ENCODE measurements around the gene QPCT. TPM values are rescaled to one million over a fixed set of nuclear protein-coding genes. Genes with fewer than 3 reads are reported as not detected.

Gene QPCT
- total and polyA plus RNA-seq, 2 of the 4 experiments (the other 2 are of a cell fraction): 1.9 to 2.2 TPM

GRCh38 chr2:37394263-37394662 lies 49.8 kb downstream of the QPCT start:
- no peak for ATAC-seq (ENCODE audit: low read depth)

More at GRCh38 chr2:37394263-37394662, 49.8 kb downstream of the QPCT start:
- Histone ChIP-seq H3K27me3 (ENCODE audit: control insufficient read depth, insufficient read depth, low read length) (no peaks in the 10 kb centered on the region), H2AK5ac (ENCODE audit: low read depth, low read length) (no peak overlapping the region), H3K9me1 (ENCODE audit: insufficient read depth, low read length) (peaks cover 14% of the 10 kb centered on the region), H2AK9ac (replicated peaks; ENCODE audit: low read depth, low read length, poor library complexity) (no peak overlapping the region), H4K5ac (ENCODE audit: low read depth, low read length) (no peak overlapping the region), H3K14ac (replicated peaks; ENCODE audit: low read depth, low read length) (no peak overlapping the region), H2BK5ac (ENCODE audit: low read depth, low read length, poor library complexity, severe bottlenecking) (no peak overlapping the region), H4K20me1 (ENCODE audit: insufficient read depth, low read length) (no peaks in the 10 kb centered on the region), H3K4me1 (ENCODE audit: control insufficient read depth, insufficient read depth, low read length) (peaks cover 15% of the 10 kb centered on the region), H2AFZ (replicated peaks; ENCODE audit: low read length, poor library complexity) (no peak overlapping the region), H2BK20ac (ENCODE audit: low read depth, low read length) (no peak overlapping the region), H3K9ac (ENCODE audit: low read depth, low read length) (no peak overlapping the region), H3K36me3 (ENCODE audit: control insufficient read depth, insufficient read depth, low read length) (no peaks in the 10 kb centered on the region), H2BK15ac (ENCODE audit: low read depth, low read length) (no peak overlapping the region), H3K18ac (ENCODE audit: low read depth, low read length) (no peak overlapping the region), H3K79me1 (ENCODE audit: low read depth in 1 of 2, low read length in 2 of 2) (peaks cover 0 to 2% of the 10 kb centered on the region in 2 experiments; a peak in 1 of 4 replicates), H4K8ac (ENCODE audit: low read depth in 2 of 2, low read length in 2 of 2) (no peak overlapping the region), H2BK120ac (ENCODE audit: low read depth, low read length) (no peak overlapping the region), H3K27ac (ENCODE audit: insufficient read depth, low read length) (no peak overlapping the region), H3K56ac (ENCODE audit: extremely low read depth, insufficient read depth, low read length) (no peak overlapping the region), H3K23ac (ENCODE audit: low read depth, low read length) (no peak overlapping the region), H3K4me3 (ENCODE audit: insufficient read depth, low read depth, low read length) (no peak overlapping the region), H4K91ac (ENCODE audit: insufficient read depth, low read depth, low read length) (no peak overlapping the region), H3K4ac (ENCODE audit: low read depth, low read length) (no peak overlapping the region), H3K4me2 (ENCODE audit: low read depth, low read length) (no peak overlapping the region), H3K9me3 (ENCODE audit: control insufficient read depth, insufficient read depth, low read length) (no peaks in the 10 kb centered on the region)
- dilution Hi-C loops (cut with HindIII; ENCODE audit: low sequenced_read_pairs, unreplicated experiment): no loop called here
- WGBS, 2 experiments (ENCODE audit: extremely low coverage in 2 of 2, insufficient read length in 1 of 2): no CpG with 5 or more reads among the region's 1 CpG
- intact Hi-C loops (cut with micrococcal nuclease): no loop called here
- BruUV-seq (replicated peaks): no TSS peak
- TF ChIP-seq POLR2A (IDR thresholded peaks at IDR 0.05; ENCODE audit: low read depth, low read length) (no peak), CHD1 (IDR thresholded peaks at IDR 0.05; ENCODE audit: low read depth, low read length) (no peak), MAZ (IDR thresholded peaks at IDR 0.05; ENCODE audit: borderline replicate concordance, low read depth, low read length) (no peak), CTCF (conservative IDR thresholded peaks at IDR 0.05; ENCODE audit: low read depth, low read length) (no peak), RFX5 (IDR thresholded peaks at IDR 0.05; ENCODE audit: low read depth, low read length) (no peak), RAD21 (IDR thresholded peaks at IDR 0.05; ENCODE audit: low read length) (no peak), NFE2L2 (IDR thresholded peaks at IDR 0.05; ENCODE audit: low read depth, low read length) (no peak)
- POLR2A ChIA-PET (ENCODE audit: unreplicated experiment): no interaction called here
- DNase-seq: no peak
- CTCF ChIA-PET: interaction anchor here (1.0 kb wide), 1 partner anchor 483 kb away, joined by 4 read pairs; no protein-coding TSS in a partner anchor
- in situ Hi-C loops (cut with MboI; ENCODE audit: low sequenced_read_pairs): loop anchor here (10.0 kb wide), 1 partner anchor 871 kb away; no protein-coding TSS in a partner anchor

Data from IMR-90 (cell line).